Mesothelial cell of epicardium (in vitro differentiated cells): ENCODE results near the gene MNX1. TPM values are rescaled to one million over a fixed set of nuclear protein-coding genes. Genes with fewer than 3 reads are reported as not detected.

Experiments used
- DNase-seq, 2 experiments: peaks; one replicate each; pipeline ENCODE4 v3.0.0; 2021; ENCODE audit warnings: low spot score in 2 of 2; ENCODE audit not compliant: unreplicated experiment in 2 of 2
- H3K27ac Mint-ChIP-seq: 2 replicates; pipeline ENCODE4 v1.8.0; 2021; ENCODE audit warnings: mixed read lengths
- H3K27me3 Mint-ChIP-seq: 2 replicates; pipeline ENCODE4 v1.8.0; 2021; ENCODE audit warnings: low read depth, mixed read lengths
- H3K36me3 Mint-ChIP-seq: 2 replicates; pipeline ENCODE4 v1.8.0; 2021; ENCODE audit warnings: mixed read lengths
- H3K4me1 Mint-ChIP-seq: 2 replicates; pipeline ENCODE4 v1.8.0; 2021; ENCODE audit warnings: mixed read lengths
- H3K4me3 Mint-ChIP-seq: 2 replicates; pipeline ENCODE4 v1.8.0; 2021; ENCODE audit warnings: mild to moderate bottlenecking, moderate library complexity, mixed read lengths
- H3K9me3 Mint-ChIP-seq: 2 replicates; pipeline ENCODE4 v1.8.0; 2021; ENCODE audit warnings: mixed read lengths
- total RNA-seq: library from RNA; stranded (reverse); gene quantifications from 3 replicates; pipeline ENCODE4 v1.2.1, GENCODE V29; 2021
- TF ChIP-seq, protein P1 (sequence below): fragments of 200-600 bp; sonication (generic); IDR thresholded peaks from one replicate; pipeline ENCODE4 v1.5.0; 2021; ENCODE audit warnings: antibody characterized with exemption; ENCODE audit not compliant: unreplicated experiment

MNX1 gene
- total RNA-seq, 1 donor from 2014 or later = not detected

DNA sequence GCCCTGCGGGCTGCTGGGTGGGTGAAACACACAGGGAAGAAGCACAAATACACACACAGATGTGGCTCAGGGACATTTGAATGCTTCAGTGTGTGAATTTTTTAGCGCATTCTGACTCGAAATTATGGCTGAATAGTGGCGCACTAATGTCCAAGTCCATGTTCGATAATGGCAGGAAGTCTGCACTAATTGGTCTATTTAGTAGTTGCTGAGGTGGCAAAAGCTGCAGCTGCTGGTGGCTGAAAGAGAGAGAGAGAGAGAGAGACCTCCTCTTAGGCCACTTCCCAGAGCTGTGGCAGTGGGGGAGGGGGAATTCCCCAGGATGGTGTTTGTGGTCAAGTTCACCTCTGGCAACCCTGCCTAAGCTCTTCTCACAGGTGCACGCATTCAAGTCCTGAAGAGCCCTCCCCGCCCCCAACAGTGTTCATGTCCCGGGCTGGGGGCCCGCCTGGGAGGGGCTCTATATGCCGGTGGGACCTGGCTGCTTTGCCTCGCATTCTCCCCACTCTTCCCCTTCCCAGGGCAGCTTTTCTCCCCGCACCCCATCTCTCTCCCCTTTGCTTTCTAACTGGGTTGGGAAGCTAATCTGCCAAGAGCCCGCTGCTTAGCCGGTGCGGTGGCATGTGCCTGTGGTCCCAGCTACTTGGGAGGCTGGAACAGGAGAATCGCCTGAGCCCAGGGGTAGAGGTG is 6.0 kb upstream of the MNX1 start:
- Mint-ChIP-seq H3K9me3 (no peaks in the 10 kb centered on the region), H3K4me3 (no peak overlapping the region), H3K36me3 (no peaks in the 10 kb centered on the region), H3K27me3 (peaks cover 96% of the 10 kb centered on the region), H3K4me1 (peaks cover 8% of the 10 kb centered on the region), H3K27ac (no peak overlapping the region)
- TF ChIP-seq, protein P1, sequence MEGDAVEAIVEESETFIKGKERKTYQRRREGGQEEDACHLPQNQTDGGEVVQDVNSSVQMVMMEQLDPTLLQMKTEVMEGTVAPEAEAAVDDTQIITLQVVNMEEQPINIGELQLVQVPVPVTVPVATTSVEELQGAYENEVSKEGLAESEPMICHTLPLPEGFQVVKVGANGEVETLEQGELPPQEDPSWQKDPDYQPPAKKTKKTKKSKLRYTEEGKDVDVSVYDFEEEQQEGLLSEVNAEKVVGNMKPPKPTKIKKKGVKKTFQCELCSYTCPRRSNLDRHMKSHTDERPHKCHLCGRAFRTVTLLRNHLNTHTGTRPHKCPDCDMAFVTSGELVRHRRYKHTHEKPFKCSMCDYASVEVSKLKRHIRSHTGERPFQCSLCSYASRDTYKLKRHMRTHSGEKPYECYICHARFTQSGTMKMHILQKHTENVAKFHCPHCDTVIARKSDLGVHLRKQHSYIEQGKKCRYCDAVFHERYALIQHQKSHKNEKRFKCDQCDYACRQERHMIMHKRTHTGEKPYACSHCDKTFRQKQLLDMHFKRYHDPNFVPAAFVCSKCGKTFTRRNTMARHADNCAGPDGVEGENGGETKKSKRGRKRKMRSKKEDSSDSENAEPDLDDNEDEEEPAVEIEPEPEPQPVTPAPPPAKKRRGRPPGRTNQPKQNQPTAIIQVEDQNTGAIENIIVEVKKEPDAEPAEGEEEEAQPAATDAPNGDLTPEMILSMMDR = no peak
- no peak for DNase-seq

DNA sequence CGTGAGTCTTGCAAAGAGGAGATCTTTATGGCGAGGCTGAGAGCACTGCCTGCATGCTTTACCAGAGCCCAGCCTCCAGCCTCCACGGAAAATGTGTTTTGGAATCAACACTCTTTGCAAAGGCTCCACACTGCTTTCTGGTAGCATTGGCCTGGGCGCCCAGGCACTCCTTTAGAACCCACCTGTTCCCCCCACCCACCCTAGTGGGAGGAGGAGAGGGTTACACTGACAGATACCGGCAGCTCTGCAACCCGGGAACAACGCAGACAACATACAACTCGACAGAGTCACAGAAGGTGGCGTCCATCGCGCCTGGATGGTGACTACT is 5.5 kb upstream of the MNX1 start:
- DNase-seq = no peak
- Mint-ChIP-seq H3K9me3 (no peaks in the 10 kb centered on the region), H3K36me3 (no peaks in the 10 kb centered on the region), H3K4me3 (no peak overlapping the region), H3K4me1 (peaks cover 11% of the 10 kb centered on the region), H3K27me3 (peaks cover 98% of the 10 kb centered on the region), H3K27ac (no peak overlapping the region)
- TF ChIP-seq, protein P1 = no peak

DNA sequence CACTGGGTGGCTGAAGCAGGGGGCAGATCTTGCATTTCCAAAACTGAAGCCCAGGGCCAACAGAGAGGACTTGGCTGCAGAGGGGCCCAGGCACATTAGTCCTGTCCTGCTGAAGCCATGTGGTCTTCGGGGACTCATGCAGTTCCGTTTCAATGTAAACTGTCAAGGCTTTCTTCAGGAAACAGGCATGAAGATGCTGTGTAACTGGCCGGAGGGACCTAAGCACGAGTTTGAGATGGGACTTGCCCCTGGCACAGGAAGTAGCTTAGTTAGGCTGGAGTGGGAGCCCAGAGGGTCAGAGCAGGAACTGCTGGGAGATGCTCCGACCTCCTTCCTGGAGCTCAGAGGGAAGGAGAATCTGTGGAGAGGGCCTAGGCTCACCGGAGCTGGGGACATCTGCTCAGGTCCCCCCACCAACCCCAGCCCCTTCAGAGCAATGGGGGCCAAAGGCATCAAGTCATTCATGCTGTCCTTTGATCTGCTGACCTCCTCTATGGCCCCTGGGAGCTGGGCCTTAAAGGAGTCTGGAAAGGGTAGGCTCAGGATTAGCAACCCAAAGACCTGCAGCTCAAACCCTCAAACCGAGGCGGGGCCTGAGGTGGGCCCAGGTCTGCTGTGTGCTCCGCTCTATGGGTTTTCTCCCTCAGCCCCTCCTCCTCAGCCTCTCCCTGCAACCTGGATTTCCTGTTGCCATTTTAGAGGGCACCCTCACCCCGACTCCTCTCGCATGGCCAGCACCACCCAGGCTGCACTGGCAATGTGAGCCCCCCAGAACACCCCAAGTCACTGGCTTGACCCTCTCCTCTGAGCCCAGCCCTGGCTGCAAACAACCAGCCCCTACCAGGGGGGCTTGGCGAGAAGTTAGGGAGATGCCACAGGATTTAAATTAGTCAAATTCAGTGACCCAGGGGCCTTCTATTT is 4.4 kb upstream of the MNX1 start:
- Mint-ChIP-seq H3K27me3 (peaks cover 90% of the 10 kb centered on the region), H3K9me3 (no peaks in the 10 kb centered on the region), H3K36me3 (no peaks in the 10 kb centered on the region), H3K4me1 (peaks cover 11% of the 10 kb centered on the region), H3K4me3 (no peak overlapping the region), H3K27ac (no peak overlapping the region)
- TF ChIP-seq, protein P1 = no peak
- no peak for DNase-seq

DNA sequence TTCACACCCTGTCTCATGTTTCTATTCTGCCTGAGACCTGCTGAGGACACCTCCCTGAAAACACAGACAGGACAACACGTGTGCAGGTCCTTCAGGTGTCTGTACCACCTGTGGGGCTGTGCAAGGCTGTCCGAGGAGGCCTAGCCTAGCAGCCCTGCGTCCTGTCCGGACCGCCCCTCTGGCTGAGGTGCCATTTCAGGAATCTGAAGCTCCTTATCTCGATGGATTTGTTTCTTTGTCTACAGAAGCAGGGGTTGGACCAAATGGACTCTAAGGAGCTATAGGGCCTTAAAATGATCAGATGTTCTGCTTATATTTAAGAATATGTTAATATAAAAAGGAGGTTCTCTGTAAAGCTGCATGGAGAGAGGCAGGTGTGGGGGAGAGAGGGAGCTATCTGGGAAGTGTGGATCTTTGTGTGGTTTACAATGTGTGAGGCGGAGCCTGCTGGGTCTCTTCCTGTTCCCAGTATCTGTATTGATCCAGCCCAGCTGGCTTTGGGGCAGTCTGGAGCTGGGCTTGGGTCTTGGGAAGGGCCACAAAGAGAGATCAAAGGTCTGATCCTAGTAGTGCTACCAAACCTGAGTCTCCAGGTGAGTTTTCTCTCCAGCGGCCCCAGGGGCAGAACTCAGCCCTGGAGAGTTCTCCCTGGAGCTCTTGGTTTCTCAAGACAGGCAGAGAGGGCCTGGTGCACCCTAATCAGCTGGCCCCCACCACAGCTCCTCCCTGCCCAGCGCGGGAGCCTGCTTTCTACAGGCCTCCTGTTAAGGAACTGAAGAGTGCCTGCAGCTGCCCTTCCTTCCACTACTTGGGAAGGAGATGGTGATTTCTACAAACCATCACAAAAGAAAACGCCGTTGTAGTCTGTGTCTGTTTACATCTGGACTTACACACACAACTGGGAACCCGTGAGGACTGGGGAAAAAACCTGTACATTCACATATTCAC is 3.4 kb upstream of the MNX1 start:
- Mint-ChIP-seq H3K9me3 (no peaks in the 10 kb centered on the region), H3K36me3 (no peaks in the 10 kb centered on the region), H3K27ac (no peak overlapping the region), H3K4me3 (no peak overlapping the region), H3K27me3 (peaks cover 87% of the 10 kb centered on the region), H3K4me1 (peaks cover 8% of the 10 kb centered on the region)
- TF ChIP-seq, protein P1 = no peak
- no peak for DNase-seq

DNA sequence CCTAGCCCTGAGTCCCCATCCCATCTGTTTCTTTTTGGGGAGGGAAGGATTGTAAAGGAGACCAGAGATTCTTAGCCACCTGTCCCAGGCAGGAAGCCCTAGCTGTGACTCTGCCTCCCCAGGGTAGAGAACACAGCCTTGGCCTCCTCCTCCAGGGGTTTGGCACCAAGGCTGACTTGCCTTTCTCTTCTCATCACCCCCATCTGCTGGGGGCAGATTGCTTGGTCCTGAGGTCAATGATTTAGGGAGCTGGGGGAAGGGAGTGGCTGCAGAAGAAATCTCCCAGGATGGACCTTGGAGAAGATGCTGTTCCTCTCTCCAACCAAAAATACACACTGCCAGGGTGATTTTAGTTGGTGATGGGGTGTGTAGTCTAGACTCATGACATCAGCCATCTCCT is 2.6 kb upstream of the MNX1 start:
- TF ChIP-seq, protein P1 = no peak
- no peak overlapping the region for H3K4me3 Mint-ChIP-seq
- H3K4me1 Mint-ChIP-seq = peaks cover 4% of the 10 kb centered on the region
- DNase-seq = no peak
- H3K27me3 Mint-ChIP-seq = peaks cover 88% of the 10 kb centered on the region
- H3K36me3 Mint-ChIP-seq = no peaks in the 10 kb centered on the region
- no peak overlapping the region for H3K27ac Mint-ChIP-seq
- no peaks in the 10 kb centered on the region for H3K9me3 Mint-ChIP-seq
